Large intestine (tissue), 12 donors: ENCODE results near the gene TRIM38. TPM values are rescaled to one million over a fixed set of nuclear protein-coding genes. Genes with fewer than 3 reads are reported as not detected.

Experiments
- DNase-seq, 2 donors: peaks; one replicate each; pipeline versions ENCODE4 v3.0.0 to v3.0.0-alpha.2; 2013
- H3K27ac ChIP-seq: one replicate; pipeline ENCODE4 v1.5.1; 2013; ENCODE audit warnings: low read length
- H3K27me3 ChIP-seq: 2 replicates; pipeline ENCODE4 v1.6.1; 2013; ENCODE audit warnings: low read length; ENCODE audit not compliant: control insufficient read depth, insufficient read depth
- H3K36me3 ChIP-seq: 2 replicates; pipeline ENCODE4 v1.6.1; 2013; ENCODE audit warnings: low read length; ENCODE audit not compliant: control insufficient read depth, insufficient read depth
- H3K4me1 ChIP-seq: one replicate; pipeline ENCODE4 v1.6.1; 2013; ENCODE audit warnings: low read length; ENCODE audit not compliant: control insufficient read depth, insufficient read depth
- H3K4me3 ChIP-seq: one replicate; pipeline ENCODE4 v1.5.1; 2013; ENCODE audit warnings: low read length
- H3K9me3 ChIP-seq: one replicate; pipeline ENCODE4 v1.6.1; 2013; ENCODE audit warnings: mild to moderate bottlenecking, low read depth, low read length, moderate library complexity; ENCODE audit not compliant: control insufficient read depth
- WGBS: methylation state at CpG from one replicate; pipeline ENCODE4 v1.1.5; 2013; ENCODE audit warnings: low lambda C conversion rate; ENCODE audit not compliant: insufficient coverage; 5-methylcytosine and 5-hydroxymethylcytosine counted together
- long read RNA-seq, 11 donors: transcript quantifications; one replicate each; lab custom pipeline, GENCODE V29; 2026
- polyA plus RNA-seq: library from polyadenylated mRNA; unstranded; fragments of 120-200 nt; gene quantifications from one replicate; pipeline ENCODE4 v1.2.1, GENCODE V29; 2013

The TRIM38 gene, protein sequence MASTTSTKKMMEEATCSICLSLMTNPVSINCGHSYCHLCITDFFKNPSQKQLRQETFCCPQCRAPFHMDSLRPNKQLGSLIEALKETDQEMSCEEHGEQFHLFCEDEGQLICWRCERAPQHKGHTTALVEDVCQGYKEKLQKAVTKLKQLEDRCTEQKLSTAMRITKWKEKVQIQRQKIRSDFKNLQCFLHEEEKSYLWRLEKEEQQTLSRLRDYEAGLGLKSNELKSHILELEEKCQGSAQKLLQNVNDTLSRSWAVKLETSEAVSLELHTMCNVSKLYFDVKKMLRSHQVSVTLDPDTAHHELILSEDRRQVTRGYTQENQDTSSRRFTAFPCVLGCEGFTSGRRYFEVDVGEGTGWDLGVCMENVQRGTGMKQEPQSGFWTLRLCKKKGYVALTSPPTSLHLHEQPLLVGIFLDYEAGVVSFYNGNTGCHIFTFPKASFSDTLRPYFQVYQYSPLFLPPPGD
- polyA plus RNA-seq, result 19.4 TPM
- long read RNA-seq, donor 1, result 0 reads
- long read RNA-seq, donor 2, result 0 reads
- long read RNA-seq, donor 3, full-length matches to known transcripts, result 2 of 2 reads
- long read RNA-seq, donor 3, partial matches to known transcripts, result 0 of 2 reads
- long read RNA-seq, donor 3, other reads (novel, unspliced or antisense), result 0 of 2 reads
- long read RNA-seq, donor 4, full-length matches to known transcripts, result 1 of 1 reads
- long read RNA-seq, donor 4, partial matches to known transcripts, result 0 of 1 reads
- long read RNA-seq, donor 4, other reads (novel, unspliced or antisense), result 0 of 1 reads
- long read RNA-seq, donor 5, full-length matches to known transcripts, result 1 of 1 reads
- long read RNA-seq, donor 5, partial matches to known transcripts, result 0 of 1 reads
- long read RNA-seq, donor 5, other reads (novel, unspliced or antisense), result 0 of 1 reads
- long read RNA-seq, donor 6, full-length matches to known transcripts, result 2 of 2 reads
- long read RNA-seq, donor 6, partial matches to known transcripts, result 0 of 2 reads
- long read RNA-seq, donor 6, other reads (novel, unspliced or antisense), result 0 of 2 reads
- long read RNA-seq, donor 7, result 0 reads
- long read RNA-seq, donor 8, full-length matches to known transcripts, result 5 of 11 reads
- long read RNA-seq, donor 8, partial matches to known transcripts, result 6 of 11 reads
- long read RNA-seq, donor 8, other reads (novel, unspliced or antisense), result 0 of 11 reads
- long read RNA-seq, donor 9, full-length matches to known transcripts, result 2 of 2 reads
- long read RNA-seq, donor 9, partial matches to known transcripts, result 0 of 2 reads
- long read RNA-seq, donor 9, other reads (novel, unspliced or antisense), result 0 of 2 reads
- long read RNA-seq, donor 10, full-length matches to known transcripts, result 6 of 11 reads
- long read RNA-seq, donor 10, partial matches to known transcripts, result 5 of 11 reads
- long read RNA-seq, donor 10, other reads (novel, unspliced or antisense), result 0 of 11 reads
- long read RNA-seq, donor 11, full-length matches to known transcripts, result 1 of 1 reads
- long read RNA-seq, donor 11, partial matches to known transcripts, result 0 of 1 reads
- long read RNA-seq, donor 11, other reads (novel, unspliced or antisense), result 0 of 1 reads

GRCh38 chr6:25962149-25963127, at the start of gene TRIM38:
Gene TRIM38 (plus strand): TSS chr6:25962802. CDS start chr6:25966523, 3,721 bp downstream.
- Histone ChIP-seq H3K4me3 (peak within 1 kb of the TSS; percentile 74), H3K36me3 (peaks cover 12% of the 10 kb centered on the region), H3K27ac (peak within 1 kb of the TSS; percentile 96), H3K9me3 (peaks cover 5% of the 10 kb centered on the region), H3K4me1 (peaks cover 13% of the 10 kb centered on the region), H3K27me3 (no peaks in the 10 kb centered on the region)
- WGBS, result 0% methylated on average over 2 of the region's 11 CpGs
- peak; percentile 84 to 93 for DNase-seq

DNA sequence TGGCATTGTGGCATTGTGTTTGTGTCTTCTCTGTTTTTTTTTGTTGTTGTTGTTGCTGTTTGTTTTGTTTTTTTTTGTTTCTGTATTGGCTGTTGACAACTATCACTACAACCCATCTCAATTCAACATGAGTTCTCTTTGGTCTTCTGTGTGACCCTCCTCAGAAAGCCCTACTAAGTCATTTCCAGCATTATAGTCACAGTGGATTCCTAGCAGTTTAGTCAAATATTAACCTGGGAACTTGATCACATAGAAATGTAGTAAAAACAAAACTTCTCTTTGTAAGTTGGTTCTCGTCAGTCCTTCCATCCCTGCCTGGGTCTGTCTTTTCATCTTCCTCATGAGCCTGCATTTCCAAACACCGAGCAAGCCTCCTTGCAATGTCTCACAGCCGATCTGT, 48.9 kb upstream of the TRIM38 start:
- H3K36me3 ChIP-seq, result no peaks in the 10 kb centered on the region
- no peak overlapping the region for H3K27ac ChIP-seq
- 43% methylated on average over 2 of the region's 3 CpGs for WGBS

DNA sequence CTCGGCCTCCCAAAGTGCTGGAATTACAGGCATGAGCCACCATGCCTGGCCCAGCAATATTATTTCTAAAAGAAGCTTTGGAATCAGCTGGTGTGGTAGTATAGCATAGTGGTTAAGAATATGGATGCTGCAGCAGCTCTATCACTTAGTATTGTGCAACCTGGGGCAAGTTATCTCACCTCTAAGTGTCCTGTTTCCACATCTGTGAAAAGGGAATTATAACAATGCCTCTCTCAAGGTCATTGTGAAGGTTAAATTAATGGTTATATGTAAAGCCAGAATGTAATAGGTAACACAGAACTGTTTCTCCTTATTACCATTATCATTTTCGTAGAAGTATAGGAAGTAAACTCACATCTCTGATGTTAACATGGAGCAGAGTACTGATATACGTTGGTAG, 46.3 kb upstream of the TRIM38 start:
- no peak for DNase-seq
- no CpG with 5 or more reads among the region's 3 CpGs for WGBS
- no peaks in the 10 kb centered on the region for H3K4me1 ChIP-seq
- H3K36me3 ChIP-seq, result no peaks in the 10 kb centered on the region
- no peaks in the 10 kb centered on the region for H3K27me3 ChIP-seq
- no peak overlapping the region for H3K4me3 ChIP-seq
- H3K27ac ChIP-seq, result no peak overlapping the region
- no peaks in the 10 kb centered on the region for H3K9me3 ChIP-seq

More for the DNA sequence above, 48.9 kb upstream of the TRIM38 start:
- no peak for DNase-seq
- Histone ChIP-seq H3K4me3 (no peak overlapping the region), H3K4me1 (no peaks in the 10 kb centered on the region), H3K27me3 (no peaks in the 10 kb centered on the region), H3K9me3 (no peaks in the 10 kb centered on the region)

DNA sequence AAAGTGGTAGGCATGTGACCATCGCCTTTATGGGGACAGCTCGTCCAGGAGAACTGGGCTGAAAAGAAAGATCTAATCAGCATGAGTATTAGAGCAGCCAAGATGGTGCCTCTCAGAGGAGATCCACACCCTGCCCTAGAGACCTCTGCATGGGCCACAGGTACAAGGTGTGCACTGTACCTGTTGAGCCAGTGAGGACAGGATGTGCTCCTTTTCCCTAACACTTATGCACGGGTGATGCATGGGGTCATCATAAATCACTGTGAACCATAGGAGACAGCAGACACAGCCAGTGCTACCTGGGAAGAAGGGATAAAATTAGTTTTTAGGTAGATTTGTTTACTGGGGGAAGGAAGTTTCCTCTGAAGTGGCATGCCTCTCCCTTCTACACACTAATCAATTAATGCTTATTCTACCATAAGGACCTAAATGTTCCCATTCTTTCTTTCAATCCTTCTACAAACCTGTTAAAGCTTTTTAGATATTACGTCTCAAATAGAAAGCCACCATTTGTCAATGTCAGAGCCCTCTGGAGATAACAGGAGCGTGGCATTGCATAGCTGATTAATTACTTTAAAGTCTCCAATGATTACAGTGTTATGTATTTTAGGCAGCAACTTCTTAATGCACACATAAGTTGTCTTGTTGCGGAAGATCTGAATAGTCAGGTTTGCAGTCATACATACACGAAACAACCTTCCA, 45.7 kb upstream of the TRIM38 start:
- no peaks in the 10 kb centered on the region for H3K4me1 ChIP-seq
- no peaks in the 10 kb centered on the region for H3K36me3 ChIP-seq
- H3K9me3 ChIP-seq, result no peaks in the 10 kb centered on the region
- no peak for DNase-seq
- no CpG with 5 or more reads among the region's 7 CpGs for WGBS
- H3K27ac ChIP-seq, result no peak overlapping the region
- H3K4me3 ChIP-seq, result no peak overlapping the region
- no peaks in the 10 kb centered on the region for H3K27me3 ChIP-seq

DNA sequence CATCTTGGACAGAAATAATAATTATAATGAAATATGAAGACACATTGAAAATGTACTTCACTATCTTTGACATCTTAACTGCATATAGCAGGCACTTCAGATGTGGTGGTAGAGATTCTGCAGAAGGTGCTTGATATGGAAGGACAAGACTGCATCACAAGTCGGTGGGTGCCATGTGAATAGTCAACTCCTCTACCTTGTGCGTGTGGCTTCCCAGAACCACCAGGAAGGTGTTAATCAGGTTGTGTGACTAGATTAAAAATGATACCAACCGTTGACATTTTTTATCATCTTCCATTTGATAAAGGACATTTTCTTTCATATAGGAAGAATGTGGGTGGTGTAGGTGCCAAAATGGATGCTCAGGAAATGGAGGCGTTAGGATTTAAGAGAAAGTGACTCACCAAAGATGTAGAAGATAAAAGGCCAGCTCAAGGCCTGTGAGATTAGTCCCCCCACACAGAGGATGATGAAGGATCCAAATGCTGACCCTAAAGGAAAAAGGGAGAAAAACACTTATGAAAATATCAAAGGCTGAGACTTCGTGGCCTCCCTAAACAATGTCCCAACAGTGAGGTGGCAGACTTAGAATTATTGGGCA, 44.4 kb upstream of the TRIM38 start:
- Histone ChIP-seq H3K27ac (no peak overlapping the region), H3K9me3 (no peaks in the 10 kb centered on the region), H3K4me1 (no peaks in the 10 kb centered on the region), H3K27me3 (no peaks in the 10 kb centered on the region), H3K4me3 (no peak overlapping the region), H3K36me3 (no peaks in the 10 kb centered on the region)
- no peak for DNase-seq
- WGBS, result 92% methylated on average over 2 of the region's 5 CpGs

DNA sequence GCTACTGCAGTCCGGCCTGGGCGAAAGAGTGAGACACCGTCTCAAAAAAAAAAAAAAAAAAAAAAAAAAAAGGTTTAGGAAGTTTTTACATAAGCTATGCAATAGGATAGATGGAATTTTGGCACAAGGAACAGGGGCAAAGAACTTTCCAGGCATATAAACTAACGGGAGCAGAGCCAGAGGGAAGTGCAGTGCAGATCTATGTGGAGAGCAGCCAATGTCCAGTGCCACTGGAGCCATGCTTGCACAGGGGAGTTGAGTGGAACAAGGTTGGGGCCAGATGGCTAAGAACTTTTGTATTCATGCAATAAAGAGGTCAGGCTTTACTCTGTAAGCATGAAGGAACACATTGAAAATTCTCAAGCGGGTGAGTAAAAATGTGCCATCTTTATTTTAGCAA, 42.9 kb upstream of the TRIM38 start:
- Histone ChIP-seq H3K27ac (no peak overlapping the region), H3K36me3 (no peaks in the 10 kb centered on the region), H3K27me3 (no peaks in the 10 kb centered on the region), H3K4me1 (no peaks in the 10 kb centered on the region), H3K9me3 (no peaks in the 10 kb centered on the region), H3K4me3 (no peak overlapping the region)
- DNase-seq, result no peak
- WGBS, result 100% methylated on average over 1 of the region's 5 CpGs

GRCh38 chr6:25921525-25922203, 40.9 kb upstream of the TRIM38 start:
- DNase-seq, result no peak
- Histone ChIP-seq H3K4me1 (no peaks in the 10 kb centered on the region), H3K27ac (no peak overlapping the region), H3K9me3 (no peaks in the 10 kb centered on the region), H3K27me3 (no peaks in the 10 kb centered on the region), H3K36me3 (no peaks in the 10 kb centered on the region), H3K4me3 (no peak overlapping the region)

DNA sequence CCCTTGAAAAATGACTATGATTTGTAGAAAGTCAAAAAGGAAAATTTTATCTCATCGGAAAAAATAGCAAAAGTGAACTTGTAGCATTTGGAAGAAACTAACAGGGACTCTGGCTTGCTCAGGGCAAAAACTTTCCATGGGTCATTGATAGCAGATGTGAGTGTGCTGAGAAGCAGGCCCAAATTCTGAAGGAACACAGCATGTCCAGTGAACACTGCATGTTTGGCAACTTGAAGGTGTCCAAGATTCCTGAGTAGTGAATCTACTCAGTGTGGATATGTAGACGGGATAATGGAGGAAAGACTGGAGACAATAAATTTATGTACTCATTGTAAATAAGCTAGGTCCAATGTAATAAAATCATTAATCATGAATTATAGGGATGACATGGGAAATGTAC, 40.3 kb upstream of the TRIM38 start:
- Histone ChIP-seq H3K36me3 (no peaks in the 10 kb centered on the region), H3K27ac (no peak overlapping the region), H3K9me3 (no peaks in the 10 kb centered on the region), H3K4me1 (no peaks in the 10 kb centered on the region), H3K27me3 (no peaks in the 10 kb centered on the region), H3K4me3 (no peak overlapping the region)
- no peak for DNase-seq
- no CpG with 5 or more reads among the region's 2 CpGs for WGBS
